CD4-positive, alpha-beta T cell (primary cell): ENCODE measurements around the gene UBE2O. TPM values are rescaled to one million over a fixed set of nuclear protein-coding genes. Genes with fewer than 3 reads are reported as not detected.

ENCODE experiments used
- ATAC-seq: fragments of 200-7000 bp; cut with Tn5 transposase; one replicate; pipeline ENCODE4 v1.10.0; 2022; ENCODE audit warnings: mild to moderate bottlenecking; ENCODE audit not compliant: poor library complexity
- CTCF ChIA-PET: fragments of 350-600 bp; sonication (Branson Sonifier 250); formaldehyde crosslinking; loops from one replicate; lab custom pipeline; 2021; ENCODE audit warnings: antibody characterized with exemption, inconsistent platforms; lab: Charles Lee
- POLR2A ChIA-PET: fragments of 350-600 bp; sonication (Branson Sonifier 250); formaldehyde crosslinking; loops from one replicate; lab custom pipeline; 2021; ENCODE audit warnings: antibody characterized with exemption, inconsistent platforms; lab: Charles Lee
- DNase-seq, 14 experiments: peaks; one replicate each; pipeline ENCODE4 v3.0.0-alpha.2; 2013 to 2020; ENCODE audit warnings: mixed read lengths in 2 of 14
- H3K27ac ChIP-seq, 2 donors: one replicate each; pipeline versions ENCODE4 v1.5.1 to v1.7.0; 2013; ENCODE audit warnings: low read length in 2 of 2, low read depth in 1 of 2, mild to moderate bottlenecking in 1 of 2
- H3K27me3 ChIP-seq, 2 experiments: 1 replicate in 1 of 2; 2 replicates in 1 of 2; pipeline versions ENCODE4 v1.6.1 to v1.7.0; 2013; ENCODE audit warnings: low read length in 2 of 2, control low read depth in 1 of 2, mild to moderate bottlenecking in 1 of 2, moderate library complexity in 1 of 2; ENCODE audit not compliant: insufficient read depth in 2 of 2, control insufficient read depth in 1 of 2
- H3K36me3 ChIP-seq: one replicate; pipeline ENCODE4 v1.6.1; 2013; ENCODE audit warnings: low read length, control low read depth; ENCODE audit not compliant: insufficient read depth
- H3K4me1 ChIP-seq: one replicate; pipeline ENCODE4 v1.6.1; 2013; ENCODE audit warnings: low read length, control low read depth; ENCODE audit not compliant: insufficient read depth
- H3K4me3 ChIP-seq: one replicate; pipeline ENCODE4 v1.5.1; 2013; ENCODE audit warnings: mild to moderate bottlenecking, low read length, moderate library complexity
- H3K9me3 ChIP-seq, 2 experiments: 1 replicate in 1 of 2; 2 replicates in 1 of 2; pipeline versions ENCODE4 v1.6.1 to v1.7.0; 2013; ENCODE audit warnings: low read length in 2 of 2, mild to moderate bottlenecking in 2 of 2, control low read depth in 1 of 2, moderate library complexity in 1 of 2; ENCODE audit not compliant: control insufficient read depth in 1 of 2, insufficient read depth in 1 of 2
- H3K27ac Mint-ChIP-seq: one replicate; pipeline ENCODE4 v1.8.0; 2020; ENCODE audit warnings: mixed read lengths
- H3K27me3 Mint-ChIP-seq: one replicate; pipeline ENCODE4 v1.8.0; 2021; ENCODE audit warnings: mixed read lengths
- H3K36me3 Mint-ChIP-seq: one replicate; pipeline ENCODE4 v1.8.0; 2021; ENCODE audit warnings: low read depth, mixed read lengths
- H3K4me1 Mint-ChIP-seq: one replicate; pipeline ENCODE4 v1.8.0; 2021; ENCODE audit warnings: low read depth, mixed read lengths
- H3K4me3 Mint-ChIP-seq: one replicate; pipeline ENCODE4 v1.8.0; 2020; ENCODE audit warnings: mild to moderate bottlenecking, mixed read lengths
- H3K9me3 Mint-ChIP-seq: one replicate; pipeline ENCODE4 v1.8.0; 2020; ENCODE audit warnings: mixed read lengths
- CTCF ChIP-seq: fragments of 200-600 bp; IDR thresholded peaks from one replicate; pipeline ENCODE4 v1.8.0; 2022; ENCODE audit warnings: antibody characterized with exemption, mild to moderate bottlenecking
- intact Hi-C, 2 experiments: fragments of 100-400 bp; cut with DNase I in 1 of 2; cut with micrococcal nuclease in 1 of 2; formaldehyde crosslinking; loops; one replicate each; pipeline versions ENCODE4 v1.15.1 to v1.9.0; 2023 to 2025; cut with DNase I, micrococcal nuclease
- total RNA-seq, 174 experiments: library from RNA in 2 of 174; stranded (reverse) in 2 of 174; gene quantifications; one replicate each; pipeline ENCODE4 v1.2.3 and lab custom pipeline; 2021 to 2026

Gene UBE2O
- total RNA-seq, 2 experiments from 2014 or later: 22.7 to 25.1 TPM

GRCh38 chr17:76385892-76386786 is 66.8 kb downstream of the UBE2O start:
- H3K27ac Mint-ChIP-seq: no peak overlapping the region
- Histone ChIP-seq H3K9me3 (no peaks in the 10 kb centered on the region), H3K4me1 (peaks cover 33% of the 10 kb centered on the region), H3K4me3 (peak overlapping the region; percentile 50), H3K27me3 (peaks cover 4 to 7% of the 10 kb centered on the region in 2 experiments), H3K27ac (no peak overlapping the region), H3K36me3 (peaks cover 10% of the 10 kb centered on the region)
- CTCF ChIA-PET: interaction anchor here (0.5 to 3.6 kb wide), 7 partner anchors 10 to 121 kb away, joined by 3 to 31 read pairs (median 4); partner anchors contain the start of genes PRPSAP1 and UBALD2
- intact Hi-C loops: loop anchor here (2.0 to 10.0 kb wide), 3 partner anchors 33 to 401 kb away; partner anchors contain the start of gene PRPSAP1 (in 2 of the 2)
- H3K4me1 Mint-ChIP-seq: peaks cover 6% of the 10 kb centered on the region
- peaks cover 4% of the 10 kb centered on the region for H3K27me3 Mint-ChIP-seq
- ATAC-seq: peak; percentile 65
- no peaks in the 10 kb centered on the region for H3K9me3 Mint-ChIP-seq
- peak; percentile 73 to 91 (median 80) for DNase-seq
- peaks cover 13% of the 10 kb centered on the region for H3K36me3 Mint-ChIP-seq
- H3K4me3 Mint-ChIP-seq: peak overlapping the region; percentile 66
- POLR2A ChIA-PET: interaction anchor here (0.9 to 4.8 kb wide), 3 partner anchors 12 to 99 kb away, joined by 3 to 37 read pairs (median 7); partner anchors contain the start of gene PRPSAP1
- TF ChIP-seq CTCF: peak; percentile 94

DNA sequence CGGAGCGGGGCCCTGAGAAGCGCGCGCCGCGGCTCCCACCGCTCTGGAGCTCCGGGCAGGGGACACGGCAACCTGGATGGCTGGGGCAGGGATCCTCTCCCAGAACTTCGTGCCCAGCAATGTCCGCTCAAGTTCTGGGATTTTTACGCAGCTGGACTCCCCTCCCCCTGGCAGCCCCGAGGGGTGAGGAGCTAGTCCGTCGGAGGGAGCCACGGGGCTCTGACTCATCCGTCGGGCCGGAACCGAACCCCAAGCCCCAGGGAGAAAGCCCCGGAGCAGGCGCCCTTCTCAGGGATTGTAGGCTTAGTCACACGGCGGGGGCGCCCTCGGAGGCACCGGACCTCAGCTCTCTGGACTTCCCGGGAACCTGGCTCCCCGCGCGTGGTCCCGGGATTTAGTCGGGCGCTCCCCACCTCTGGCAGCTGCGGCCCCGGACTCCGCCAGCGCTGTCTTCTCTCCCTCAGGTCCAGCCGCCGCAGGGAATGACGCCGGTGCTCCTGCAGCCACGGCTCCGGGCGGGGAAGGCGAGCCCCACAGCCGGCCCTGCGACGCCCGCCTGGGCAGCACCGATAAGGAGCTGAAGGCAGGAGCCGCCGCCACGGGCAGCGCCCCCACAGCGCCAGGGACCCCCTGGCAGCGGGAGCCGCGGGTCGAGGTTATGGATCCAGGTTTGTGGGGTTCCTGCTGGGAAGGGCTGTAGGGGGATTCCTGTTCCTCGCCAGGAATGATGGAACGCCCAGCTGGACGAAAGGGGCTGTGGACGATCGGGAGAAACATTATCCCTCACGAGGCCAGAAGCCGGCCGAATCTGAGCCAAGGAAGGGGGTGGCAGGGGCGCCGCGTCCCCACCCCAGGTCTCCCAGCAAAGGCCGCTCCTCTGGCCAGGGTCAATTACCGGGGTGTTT is 67.7 kb downstream of the UBE2O start:
- intact Hi-C loops: loop anchor here (2.0 to 10.0 kb wide), 3 partner anchors 32 to 400 kb away; partner anchors contain the start of gene PRPSAP1 (in 2 of the 2)
- peaks cover 11% of the 10 kb centered on the region for H3K36me3 Mint-ChIP-seq
- H3K4me3 ChIP-seq: peak overlapping the region; percentile 50
- H3K27ac Mint-ChIP-seq: no peak overlapping the region
- peak overlapping the region; percentile 71 for H3K4me3 Mint-ChIP-seq
- H3K9me3 ChIP-seq: no peaks in the 10 kb centered on the region
- ATAC-seq (peak; percentile 15), DNase-seq (peak in 8 of 14 experiments; percentile 17 to 83 (median 39))
- H3K36me3 ChIP-seq: peaks cover 2% of the 10 kb centered on the region
- peaks cover 4 to 7% of the 10 kb centered on the region in 2 experiments for H3K27me3 ChIP-seq
- TF ChIP-seq CTCF: no peak
- POLR2A ChIA-PET: interaction anchor here (0.7 to 4.8 kb wide), 8 partner anchors 9 to 130 kb away, joined by 3 to 37 read pairs (median 4); partner anchors contain the start of gene PRPSAP1
- CTCF ChIA-PET: interaction anchor here (0.5 to 3.6 kb wide), 9 partner anchors 9 to 120 kb away, joined by 3 to 31 read pairs (median 4); partner anchors contain the start of genes PRPSAP1 and UBALD2
- no peaks in the 10 kb centered on the region for H3K9me3 Mint-ChIP-seq
- H3K27ac ChIP-seq: no peak overlapping the region
- H3K4me1 Mint-ChIP-seq: peaks cover 6% of the 10 kb centered on the region
- H3K4me1 ChIP-seq: peaks cover 33% of the 10 kb centered on the region
- peaks cover 4% of the 10 kb centered on the region for H3K27me3 Mint-ChIP-seq
